Stimulated activated CD4-positive, alpha-beta T cell treated with anti-CD3 and anti-CD28 coated beads, TNF-alpha, amount 100 ng/mL, for 24 hours (primary cell): ENCODE results near the gene CCDC92.

Experiments used
- DNase-seq, 3 experiments: peaks; one replicate each; pipeline ENCODE4 v3.0.0-alpha.2; 2020; ENCODE audit warnings: low read depth in 3 of 3

Gene CCDC92

DNA sequence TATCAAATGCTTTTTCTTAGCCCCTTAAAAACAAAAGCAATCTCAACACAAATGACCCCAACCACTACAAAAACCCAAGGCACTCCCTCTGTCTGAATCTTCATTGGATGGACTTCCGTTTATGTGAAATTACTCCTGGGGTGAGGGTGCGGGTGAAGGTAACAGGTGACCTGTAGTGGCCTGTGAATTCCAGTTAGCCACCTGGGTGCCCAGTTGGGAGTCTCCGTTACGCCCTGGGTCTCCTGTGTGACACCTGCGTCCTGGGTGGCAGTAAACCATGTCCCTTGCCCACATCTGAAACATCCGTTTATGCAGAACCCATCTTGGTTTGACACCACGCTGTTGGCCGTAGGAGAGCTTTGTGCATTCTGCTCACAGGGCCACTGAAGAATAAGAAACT, 62.6 kb downstream of the CCDC92 start:
- no peak for DNase-seq

DNA sequence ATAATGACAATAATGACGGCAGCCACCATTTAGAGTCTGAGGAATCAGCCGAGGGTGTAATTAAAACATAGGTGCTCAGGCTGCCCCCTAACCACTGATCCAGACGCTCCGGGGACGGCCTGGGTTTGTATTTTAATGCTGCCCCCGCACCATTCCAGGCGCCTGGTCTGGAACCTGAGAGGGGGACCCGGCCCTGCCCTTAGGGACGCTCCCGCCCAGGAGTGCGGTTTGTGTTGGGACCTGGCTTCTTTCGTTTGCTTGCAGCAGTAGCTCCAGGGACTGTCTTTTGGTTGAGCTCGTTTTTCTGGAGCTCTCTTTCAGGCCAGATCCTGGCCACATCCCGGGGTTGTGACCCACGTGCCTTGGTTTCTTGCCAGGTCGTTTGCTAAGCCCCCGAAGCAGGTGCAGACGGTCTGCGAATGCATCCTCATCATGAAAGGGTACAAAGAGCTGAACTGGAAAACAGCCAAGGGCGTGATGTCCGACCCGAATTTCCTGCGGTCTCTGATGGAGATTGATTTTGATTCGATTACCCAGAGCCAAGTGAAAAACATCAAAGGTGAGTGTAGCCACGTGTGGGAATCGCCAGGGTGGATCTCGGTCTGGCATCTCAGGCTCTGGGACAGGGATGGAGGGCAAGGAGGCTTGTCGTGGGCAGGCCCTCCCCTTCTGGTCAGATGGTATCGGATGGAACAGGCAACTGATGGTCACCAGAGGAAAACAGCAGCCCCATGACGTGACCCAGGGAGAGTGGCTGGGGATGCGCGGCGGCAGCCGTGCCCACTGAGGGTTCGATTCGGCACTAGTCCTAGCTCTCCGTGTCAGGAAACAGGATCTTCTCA, 63.5 kb downstream of the CCDC92 start:
- DNase-seq = no peak

DNA sequence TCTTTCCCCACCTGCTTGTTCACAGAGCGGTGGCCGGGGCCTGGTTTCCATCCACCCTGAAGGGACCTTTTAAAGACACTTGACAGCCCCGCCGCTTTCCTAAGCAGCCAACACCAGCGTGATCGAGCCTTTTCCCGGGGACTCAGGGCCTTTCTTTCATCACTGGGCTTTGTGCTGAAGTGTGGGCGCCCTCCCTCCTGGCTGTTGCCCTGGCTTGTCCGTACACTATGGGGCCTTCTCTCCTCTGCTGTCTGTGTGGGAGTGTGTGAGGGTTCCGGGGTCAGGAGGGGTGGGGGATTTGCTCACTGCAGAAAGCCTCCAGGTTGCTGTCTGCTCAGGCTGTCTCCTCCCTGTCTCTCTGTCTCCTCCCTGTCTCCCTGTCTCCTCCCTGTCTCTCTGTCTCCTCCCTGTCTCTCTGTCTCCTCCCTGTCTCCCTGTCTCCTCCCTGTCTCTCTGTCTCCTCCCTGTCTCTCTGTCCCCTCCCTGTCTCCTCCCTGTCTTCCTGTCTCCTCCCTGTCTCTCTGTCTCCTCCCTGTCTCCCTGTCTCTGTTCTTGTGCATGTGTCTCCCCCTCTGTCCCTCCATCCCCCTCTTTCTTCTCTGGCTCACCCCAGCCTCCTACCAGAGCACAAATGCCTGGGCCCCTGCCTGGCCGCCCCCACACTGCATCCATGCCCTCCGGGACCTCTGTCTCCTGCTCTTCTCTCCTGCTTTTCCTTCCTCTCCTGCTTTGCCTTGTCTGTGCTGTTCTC, 64.7 kb downstream of the CCDC92 start:
- DNase-seq = no peak

DNA sequence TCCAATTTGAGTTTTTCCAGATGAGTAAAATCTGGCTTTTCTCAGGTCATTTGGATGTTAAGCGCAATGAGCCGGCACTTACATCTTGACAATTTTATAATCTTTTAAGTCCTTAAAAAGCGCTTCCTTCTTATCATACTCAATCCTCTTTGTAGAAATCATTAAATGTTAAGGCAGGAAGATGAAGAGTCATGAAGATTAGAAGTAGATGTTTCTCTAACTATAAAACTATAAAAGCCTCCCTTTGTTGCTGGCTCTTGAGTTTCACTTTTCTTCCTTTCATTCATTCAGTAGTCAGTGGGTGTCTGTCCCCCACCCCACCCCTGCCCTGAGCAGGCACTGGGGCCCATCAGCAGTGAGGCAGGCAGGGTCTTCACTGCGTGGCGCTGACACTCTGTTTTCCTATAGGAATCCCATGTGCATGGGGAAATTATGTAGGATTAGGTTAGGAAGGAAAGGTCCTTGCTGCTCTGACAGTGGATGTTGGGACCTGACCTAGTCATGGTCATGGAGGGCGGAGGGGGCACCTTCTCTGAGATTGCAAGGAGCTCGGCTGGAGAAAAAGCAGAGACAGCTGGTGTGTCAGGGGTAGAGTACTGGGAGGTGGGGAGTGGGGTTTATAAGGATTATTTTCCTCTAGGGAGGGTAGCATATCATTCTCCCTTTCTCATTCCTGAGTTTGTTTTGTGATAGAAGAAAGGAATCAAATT, 65.8 kb downstream of the CCDC92 start:
- no peak for DNase-seq

DNA sequence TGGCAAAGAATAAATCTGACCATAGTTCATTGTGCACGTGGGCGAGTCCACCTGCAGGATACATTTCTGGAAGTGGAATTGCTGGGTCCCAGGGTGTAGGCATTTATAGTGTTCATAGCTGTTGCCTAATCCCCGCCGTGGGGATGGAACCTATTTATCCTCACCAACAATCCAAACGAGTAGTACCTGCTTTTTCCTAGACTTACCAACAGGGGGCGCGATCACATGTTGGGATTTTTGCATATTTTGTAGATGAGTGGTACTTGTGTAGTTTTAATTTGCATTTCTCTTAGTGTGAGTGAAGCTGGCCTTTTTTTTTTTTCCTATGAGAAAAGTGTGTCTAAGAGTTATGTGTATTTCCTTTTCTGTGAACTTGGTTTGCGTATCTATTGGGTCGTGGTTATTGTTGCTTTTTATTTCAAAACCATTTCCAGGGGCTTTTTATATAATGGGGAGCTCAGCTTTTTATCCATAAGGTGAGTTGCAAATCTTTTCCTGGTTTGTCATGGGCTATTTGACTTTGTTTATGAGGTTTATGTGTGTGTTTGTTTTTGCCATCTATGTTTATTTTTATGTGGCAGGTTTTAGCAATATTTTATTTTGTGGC, 67.2 kb downstream of the CCDC92 start:
- DNase-seq = peak; percentile 51 to 64 (median 57)

DNA sequence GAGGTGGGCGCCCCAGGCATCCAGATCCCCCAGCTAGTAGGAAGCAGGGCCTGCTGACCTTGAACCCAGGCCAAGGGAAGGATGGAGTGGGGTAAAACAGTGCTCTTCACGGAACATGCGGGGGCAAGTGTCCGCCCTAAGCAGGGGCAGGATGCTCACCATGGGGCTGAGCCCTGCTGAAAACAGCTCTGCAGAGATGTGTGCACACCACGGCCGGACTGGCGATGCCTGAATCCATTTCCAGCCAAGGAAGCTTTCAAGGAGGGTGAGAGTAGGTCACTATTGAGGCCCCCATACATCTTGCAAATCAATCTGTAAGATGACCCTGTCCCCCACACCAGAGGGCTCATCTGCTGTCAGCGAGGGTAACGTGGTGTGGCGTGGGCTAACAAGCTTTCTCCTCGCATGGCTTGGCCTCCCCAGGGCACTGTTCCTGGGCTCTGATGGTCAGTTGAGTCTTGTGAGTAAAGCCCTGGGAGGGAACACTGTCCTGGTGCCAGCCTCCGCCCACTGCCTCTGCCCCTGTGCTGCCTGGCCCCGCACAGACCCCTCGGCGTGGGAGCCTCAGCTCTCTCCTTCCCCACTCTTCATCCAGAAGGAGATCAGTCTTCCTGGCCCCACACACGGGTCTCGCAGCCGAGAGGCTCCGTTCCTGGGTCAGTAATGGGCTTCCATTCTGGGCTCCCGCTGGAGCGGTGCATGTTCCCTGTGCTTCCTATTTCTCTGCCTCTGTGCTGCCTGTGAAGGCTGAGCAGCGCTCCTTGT, 69.1 kb downstream of the CCDC92 start:
- no peak for DNase-seq

DNA sequence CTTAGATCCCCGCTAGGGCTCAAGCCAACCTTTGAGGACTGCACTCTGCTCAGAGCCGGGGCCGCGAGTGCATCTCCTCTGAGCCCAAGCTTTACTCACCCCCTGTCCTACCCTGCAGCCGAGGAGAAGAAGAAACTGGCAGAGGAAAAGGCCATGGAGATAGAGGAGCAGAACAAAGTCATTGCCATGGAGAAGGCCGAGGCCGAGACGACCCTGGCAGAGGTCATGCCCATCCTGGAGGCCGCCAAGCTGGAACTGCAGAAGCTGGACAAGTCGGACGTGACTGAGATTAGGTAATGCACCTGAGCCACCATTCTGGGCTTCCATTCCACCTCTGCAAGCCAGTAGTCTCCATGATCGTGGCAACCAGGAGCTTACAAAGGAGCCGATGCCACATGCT, 69.8 kb downstream of the CCDC92 start:
- DNase-seq = no peak

DNA sequence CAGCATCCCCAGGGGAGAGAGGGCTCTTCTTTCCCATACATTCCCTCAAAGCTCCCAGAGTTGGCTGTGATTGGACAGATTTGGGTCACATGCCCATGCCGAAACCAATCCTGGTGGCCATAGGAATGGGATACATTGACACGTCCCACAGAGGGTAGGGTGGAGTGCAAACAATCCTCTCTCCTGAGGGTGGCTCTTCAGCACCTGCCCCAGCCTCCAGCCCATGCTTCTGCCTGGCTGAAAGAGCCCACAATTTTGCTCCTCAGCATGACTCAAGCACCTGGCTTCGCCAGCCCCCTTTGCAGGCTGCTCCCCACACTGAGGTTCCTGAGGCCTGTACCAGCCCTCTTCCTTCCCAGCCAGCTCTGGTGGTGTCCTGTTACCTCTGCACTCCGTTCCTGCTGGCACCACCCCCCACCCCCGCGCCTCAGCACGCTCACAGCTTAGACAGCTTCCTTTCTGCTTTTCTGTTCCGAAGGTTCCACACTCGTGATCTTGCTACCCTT, 71.7 kb downstream of the CCDC92 start:
- DNase-seq = peak in 1 of 3 experiments; percentile 16

DNA sequence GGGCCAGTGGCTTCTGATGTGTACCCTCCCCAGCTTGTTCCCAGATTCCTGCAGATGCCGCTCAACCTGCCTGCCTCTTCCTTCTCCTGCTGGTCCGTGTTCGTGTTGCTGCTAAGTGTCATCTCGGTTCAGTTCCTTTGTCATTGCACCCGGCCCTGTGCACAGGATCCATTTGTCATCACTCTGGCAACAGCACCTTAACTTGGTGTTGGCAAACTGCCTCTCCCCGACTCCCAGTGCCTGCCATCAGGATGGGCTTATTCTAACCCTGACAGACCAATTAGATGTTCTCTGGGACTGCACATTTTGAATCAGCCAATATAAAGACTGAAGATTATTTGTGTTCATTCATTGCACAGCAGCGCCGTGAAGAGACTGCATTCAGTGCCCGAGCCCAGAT, 73.3 kb downstream of the CCDC92 start:
- DNase-seq = no peak

DNA sequence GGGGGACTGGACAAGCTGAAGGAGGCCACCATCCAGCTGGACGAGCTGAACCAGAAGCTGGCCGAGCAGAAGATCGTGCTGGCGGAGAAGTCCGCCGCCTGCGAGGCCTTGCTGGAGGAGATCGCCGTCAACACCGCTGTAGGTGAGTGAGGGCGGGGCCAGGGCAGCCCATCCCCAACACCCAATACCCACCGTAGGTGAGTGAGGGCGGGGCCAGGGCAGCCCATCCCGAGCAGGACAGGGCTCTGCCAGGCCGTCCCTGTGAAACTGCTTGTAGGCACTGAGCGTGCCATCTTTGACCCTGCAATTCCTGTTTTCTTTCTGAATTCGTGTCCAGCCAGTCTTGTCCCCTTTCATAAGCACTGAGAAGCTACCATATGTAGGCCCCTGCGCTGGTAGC, 74.0 kb downstream of the CCDC92 start:
- no peak for DNase-seq

DNA sequence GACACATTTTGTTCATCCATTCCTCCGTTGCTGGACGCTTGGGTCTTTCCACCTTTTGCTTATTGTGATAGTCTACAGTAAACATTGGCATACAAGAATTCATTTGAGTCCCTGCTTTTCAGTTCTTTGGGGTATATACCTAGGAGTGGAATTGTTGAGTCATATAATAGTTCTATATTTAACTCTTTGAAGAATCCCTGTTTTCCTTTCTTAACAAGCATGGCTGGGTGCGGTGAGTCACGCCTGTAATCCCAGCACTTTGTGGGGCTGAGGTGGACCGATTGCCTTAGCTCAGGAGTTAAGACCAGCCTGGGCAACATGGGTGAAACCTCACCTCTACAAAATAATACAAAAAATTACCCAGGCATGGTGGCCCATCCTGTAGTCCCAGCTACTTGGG, 75.4 kb downstream of the CCDC92 start:
- no peak for DNase-seq

DNA sequence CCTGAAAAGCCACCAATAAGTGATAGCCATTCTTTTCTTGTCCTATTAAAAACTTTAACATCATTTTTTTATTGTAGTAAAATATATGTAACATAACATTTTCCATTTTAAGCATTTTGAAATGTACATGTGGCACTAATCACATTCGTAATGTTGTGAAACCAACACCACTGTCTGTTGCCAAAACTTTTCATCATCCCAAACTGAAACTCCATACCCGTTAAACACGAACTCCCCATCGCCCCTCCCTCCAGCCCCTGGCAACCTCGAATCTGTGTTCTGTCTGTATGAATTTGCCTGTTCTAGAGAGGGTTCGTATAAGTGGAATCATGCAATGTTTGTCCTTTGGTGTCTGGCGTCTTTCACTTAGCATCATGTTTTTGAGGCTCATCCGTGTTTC, 75.9 kb downstream of the CCDC92 start:
- no peak for DNase-seq

DNA sequence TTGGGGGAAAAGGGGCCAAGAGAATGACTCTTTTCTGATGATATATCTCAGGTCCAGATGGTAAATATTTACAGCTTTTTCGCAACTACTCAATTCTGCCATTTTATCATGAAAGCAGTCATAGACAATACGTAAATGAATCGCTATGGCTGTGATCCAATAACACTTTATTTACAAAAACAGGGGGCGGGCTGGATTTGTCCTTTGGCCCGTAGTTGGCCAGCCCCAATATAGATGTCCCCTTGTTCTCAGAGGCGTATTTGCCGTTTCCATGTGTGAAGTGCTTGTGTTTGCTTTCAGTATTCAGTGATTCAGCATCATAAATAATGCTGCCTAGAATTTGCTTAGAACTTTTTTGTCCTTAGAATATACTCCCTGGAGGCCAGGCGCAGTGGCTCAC, 77.2 kb downstream of the CCDC92 start:
- DNase-seq = no peak

DNA sequence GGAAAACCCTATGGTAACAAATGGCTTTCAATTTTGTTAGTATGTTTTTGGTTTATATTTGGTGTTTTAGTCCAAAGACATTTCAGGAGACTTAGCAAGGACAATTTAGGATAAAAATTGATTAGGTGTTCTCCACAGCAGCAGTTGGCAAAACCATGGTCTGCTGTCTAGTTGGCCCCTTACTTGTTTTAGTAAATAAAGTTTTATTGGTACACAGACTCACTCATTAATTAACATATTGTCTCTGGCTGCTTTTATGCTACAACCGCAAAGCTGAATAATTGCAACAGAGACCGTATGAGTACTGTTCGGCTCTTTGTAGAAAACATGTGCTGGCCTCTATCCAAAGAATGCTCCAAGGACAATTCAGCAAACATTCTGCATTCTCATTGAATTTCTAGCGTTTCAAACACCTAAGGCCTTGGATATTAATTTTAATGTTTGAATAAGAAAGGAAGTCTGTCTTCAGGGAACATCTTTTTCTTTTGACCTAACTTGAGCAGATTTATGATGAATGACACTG, 77.7 kb downstream of the CCDC92 start:
- DNase-seq = no peak

DNA sequence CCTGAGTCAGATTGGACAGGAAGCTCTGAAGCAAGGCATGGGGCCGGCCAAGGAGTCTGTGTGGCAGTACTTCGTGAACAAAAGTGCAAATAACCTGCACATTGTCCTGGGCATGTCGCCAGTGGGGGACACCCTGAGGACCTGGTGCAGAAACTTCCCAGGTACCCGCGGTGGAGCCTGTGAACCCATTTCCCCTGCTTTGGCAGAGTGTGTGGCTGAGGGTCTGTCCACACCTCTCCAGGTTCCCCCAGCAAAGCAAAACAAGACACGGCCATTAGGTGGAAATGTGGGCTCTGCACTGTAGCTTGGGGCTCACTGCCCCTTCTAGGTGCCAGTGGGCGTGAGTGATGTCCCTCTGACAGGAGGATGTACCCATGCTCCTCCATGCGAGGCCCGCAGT, 79.4 kb downstream of the CCDC92 start:
- no peak for DNase-seq

DNA sequence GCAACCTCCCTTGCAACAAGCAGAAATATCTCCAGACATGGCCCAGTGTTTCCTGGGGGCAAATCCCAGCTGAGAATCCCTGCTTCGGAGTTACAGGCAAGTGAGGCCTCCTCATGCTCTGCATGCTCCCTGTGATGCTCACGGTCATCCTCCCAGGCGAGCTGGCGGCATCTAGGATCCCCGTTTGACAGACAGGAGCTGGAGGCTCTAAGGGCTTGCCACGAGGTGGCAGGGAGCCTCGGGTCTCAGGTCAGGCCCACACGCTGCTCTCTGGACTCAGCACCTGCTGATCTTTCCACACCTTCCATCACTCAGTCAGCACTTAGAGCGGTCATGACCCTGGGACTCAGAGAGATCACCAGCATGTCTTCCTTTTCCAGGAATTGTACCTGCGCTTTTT, 79.8 kb downstream of the CCDC92 start:
- no peak for DNase-seq

DNA sequence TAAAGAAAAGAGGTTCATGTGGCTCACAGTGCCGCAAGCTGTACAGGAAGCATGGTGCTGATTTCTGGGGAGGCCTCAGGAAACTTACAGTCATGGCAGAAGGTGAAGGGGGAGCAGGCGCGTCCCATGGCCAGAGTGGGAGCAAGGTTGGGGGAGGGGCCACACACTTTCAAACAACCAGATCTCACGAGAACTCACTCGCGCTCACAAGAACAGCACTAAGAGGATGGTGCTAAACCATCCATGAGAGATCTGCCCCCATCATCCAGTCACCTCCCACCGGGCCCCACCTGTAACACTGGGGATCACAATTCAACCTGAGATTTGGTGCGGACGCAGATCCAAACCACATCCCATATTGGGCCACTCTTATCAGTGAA, 80.5 kb downstream of the CCDC92 start:
- no peak for DNase-seq

DNA sequence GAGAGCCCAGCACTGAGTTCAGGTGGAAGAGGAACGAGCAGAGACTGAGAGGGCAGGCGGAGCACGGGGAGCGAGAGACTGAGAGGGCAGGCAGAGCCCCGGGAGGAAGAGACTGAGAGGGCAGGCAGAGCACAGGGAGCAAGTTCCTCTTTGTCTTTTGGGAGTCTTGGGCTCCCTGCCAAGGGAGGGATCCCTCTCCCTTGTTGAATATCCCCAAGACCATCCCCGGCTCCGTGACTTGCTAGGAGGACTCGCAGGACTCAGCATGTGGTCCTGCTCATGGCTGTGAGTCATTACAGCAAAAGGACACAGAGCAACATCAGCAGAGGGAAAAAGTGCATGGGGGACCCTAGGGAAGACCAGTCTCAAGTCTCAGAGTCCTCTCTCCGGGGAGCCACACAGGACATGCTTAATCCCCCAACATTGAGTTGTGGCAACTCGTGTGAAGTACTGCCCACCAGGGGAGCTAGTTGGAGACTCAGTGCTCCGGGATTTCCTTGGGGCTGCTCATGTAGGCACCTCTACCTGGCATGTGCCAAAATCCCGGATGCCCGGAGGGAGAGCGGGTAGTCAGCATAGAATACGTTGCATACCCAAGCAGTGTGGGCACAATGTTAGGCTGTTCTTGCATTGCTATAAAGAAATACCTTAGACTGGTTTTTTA, 81.0 kb downstream of the CCDC92 start:
- no peak for DNase-seq

DNA sequence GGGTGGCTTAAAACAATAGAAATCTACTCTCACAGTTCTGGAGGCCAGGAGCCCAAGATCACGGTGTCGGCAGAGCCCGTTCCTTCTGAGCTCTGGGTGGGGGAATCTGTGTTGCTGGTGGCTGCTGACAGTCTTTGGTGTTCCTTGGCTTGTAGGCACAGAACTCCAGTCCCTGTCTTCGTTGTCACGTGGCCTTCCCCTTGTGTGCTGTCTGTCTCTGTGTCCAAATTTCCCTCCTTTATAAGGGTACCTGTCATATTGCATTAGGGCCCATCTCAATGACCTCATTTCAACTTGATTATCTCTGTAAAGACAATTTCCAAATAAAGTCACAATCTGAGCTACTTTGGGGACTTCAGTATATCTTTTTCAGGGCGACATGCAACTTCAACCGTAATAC, 81.6 kb downstream of the CCDC92 start:
- DNase-seq = no peak

DNA sequence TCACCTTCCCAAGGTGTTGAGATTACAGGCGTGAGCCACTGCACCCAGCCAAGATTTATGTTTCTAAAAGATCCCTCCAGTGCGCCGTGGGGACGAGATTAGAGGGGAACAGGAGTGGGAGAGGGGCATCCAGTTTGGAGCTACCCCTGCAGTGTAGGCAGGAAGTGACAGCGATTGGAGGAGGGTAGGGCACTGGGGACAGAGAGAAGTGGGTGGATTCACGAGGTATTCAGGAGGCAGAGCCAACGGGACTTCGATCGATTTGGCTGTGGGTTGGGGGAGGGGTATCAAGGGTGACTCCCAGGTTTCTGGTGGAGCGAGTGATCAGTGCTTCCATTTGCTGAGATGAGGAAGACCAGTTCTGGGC, 82.1 kb downstream of the CCDC92 start:
- DNase-seq = no peak
